ENCODE measurements around the gene APLP2. TPM values are rescaled to one million over a fixed set of nuclear protein-coding genes. Genes with fewer than 3 reads are reported as not detected.

APLP2 gene
- total and polyA plus RNA-seq, 2 of the 13 experiments (the other 11 are each of a cell fraction or from before 2014, with no cell fraction given), result 315 to 594 TPM

GRCh38 chr11:130192845-130193267 lies 123.2 kb downstream of the APLP2 start (continued):
- TF ChIP-seq YEATS2 (CRISPR knock-in tag; IDR thresholded peaks at IDR 0.05; ENCODE audit: borderline replicate concordance), result no peak
- no peak for TF ChIP-seq ZSCAN30 (CRISPR knock-in tag; IDR thresholded peaks at IDR 0.05)
- TF ChIP-seq ZBTB34 (CRISPR knock-in tag; IDR thresholded peaks at IDR 0.05), result no peak
- TF ChIP-seq ZNF879 (CRISPR knock-in tag; IDR thresholded peaks at IDR 0.05), result no peak
- peak; percentile 33; the same call in 1 of the 2 replicates for TF ChIP-seq PITX1 (CRISPR knock-in tag; IDR thresholded peaks at IDR 0.05)
- no peak for TF ChIP-seq ZNF720 (CRISPR knock-in tag; IDR thresholded peaks at IDR 0.05)
- no peak for TF ChIP-seq ZFP36L1 (CRISPR knock-in tag; IDR thresholded peaks at IDR 0.05)
- no peak for TF ChIP-seq ELF3 (CRISPR knock-in tag; IDR thresholded peaks at IDR 0.05)
- peak; percentile 65; the same call in 1 of the 2 replicates for TF ChIP-seq ZNF652 (CRISPR knock-in tag; IDR thresholded peaks at IDR 0.05; ENCODE audit: borderline replicate concordance, low read depth)
- TF ChIP-seq ZNF121 (CRISPR knock-in tag; IDR thresholded peaks at IDR 0.05), result no peak
- no peak for TF ChIP-seq CERS6 (CRISPR knock-in tag; IDR thresholded peaks at IDR 0.05)
- no peak for TF ChIP-seq DDIT3 (CRISPR knock-in tag; IDR thresholded peaks at IDR 0.05)
- TF ChIP-seq TBX2 (CRISPR knock-in tag; IDR thresholded peaks at IDR 0.05; ENCODE audit: borderline replicate concordance), result peak; percentile 22; the same call in 1 of the 2 replicates
- no peak for TF ChIP-seq MEIS2 (CRISPR knock-in tag; IDR thresholded peaks at IDR 0.05)
- TF ChIP-seq SP4 (CRISPR knock-in tag; IDR thresholded peaks at IDR 0.05), result no peak
- TF ChIP-seq YEATS4 (CRISPR knock-in tag; IDR thresholded peaks at IDR 0.05; ENCODE audit: borderline replicate concordance), result no peak
- TF ChIP-seq SOX13 (IDR thresholded peaks at IDR 0.05), result no peak
- 0 out of 4 replicates have a peak, but pooled peaks of 1 of the 2 experiments have one; percentile 17 for TF ChIP-seq SOX13 (CRISPR knock-in tag; conservative IDR thresholded peaks at IDR 0.05 in 1 of 2, IDR thresholded peaks at IDR 0.05 in 1 of 2)
- TF ChIP-seq ATF4 (CRISPR knock-in tag; IDR thresholded peaks at IDR 0.05), result no peak
- no peak for TF ChIP-seq ZNF138 (CRISPR knock-in tag; IDR thresholded peaks at IDR 0.05; ENCODE audit: low read depth)
- TF ChIP-seq HDAC2 (CRISPR knock-in tag; IDR thresholded peaks at IDR 0.05), result peak; percentile 55; the same call in 1 of the 2 replicates
- no peak for TF ChIP-seq ZBTB44 (CRISPR knock-in tag; IDR thresholded peaks at IDR 0.05)
- no peak for TF ChIP-seq THAP9 (CRISPR knock-in tag; IDR thresholded peaks at IDR 0.05; ENCODE audit: borderline replicate concordance)
- no peak for TF ChIP-seq ZNF263 (CRISPR knock-in tag; IDR thresholded peaks at IDR 0.05)

Data from HepG2 (cell line).